Right lobe of liver (tissue), 6 donors: Measurements from ENCODE around the gene PEX6. TPM values are rescaled to one million over a fixed set of nuclear protein-coding genes. Genes with fewer than 3 reads are reported as not detected.
A peak's percentile ranks its signal among the peaks of the same experiment; 100 is the strongest.

Source experiments
- ATAC-seq, 4 donors: fragments of 200-7000 bp; cut with Tn5 transposase; one replicate each; pipeline ENCODE4 v1.9.1; 2020; ENCODE audit warnings: mild to moderate bottlenecking in 4 of 4, moderate library complexity in 4 of 4
- DNase-seq, 3 donors: peaks; one replicate each; pipeline ENCODE4 v3.0.0-alpha.2; 2020
- H3K27ac ChIP-seq, 3 donors: fragments of 200-600 bp; one replicate each; pipeline ENCODE4 v1.8.0; 2022
- H3K27me3 ChIP-seq, 2 donors: fragments of 200-600 bp; one replicate each; pipeline ENCODE4 v1.8.0; 2022
- H3K36me3 ChIP-seq, 4 donors: fragments of 200-600 bp; sonication (generic) in 1 of 4; one replicate each; pipeline versions ENCODE4 v1.5.1 to v1.8.0; 2017 to 2022; ENCODE audit warnings: control low read depth in 1 of 4
- H3K4me1 ChIP-seq, 4 donors: fragments of 200-600 bp; sonication (generic) in 1 of 4; one replicate each; pipeline versions ENCODE4 v1.5.1 to v1.8.0; 2017 to 2022; ENCODE audit warnings: control low read depth in 1 of 4
- H3K4me3 ChIP-seq, 3 donors: fragments of 200-600 bp; one replicate each; pipeline ENCODE4 v1.8.0; 2022
- H3K9me3 ChIP-seq, 4 donors: fragments of 200-600 bp; sonication (generic) in 1 of 4; one replicate each; pipeline versions ENCODE4 v1.5.1 to v1.8.0; 2017 to 2022; ENCODE audit warnings: control low read depth in 1 of 4
- CTCF ChIP-seq, 4 donors: fragments of 200-600 bp in 3 of 4; fragments of 450-650 bp in 1 of 4; IDR thresholded peaks; one replicate each; pipeline versions ENCODE4 v1.5.1 to v1.8.0; 2016 to 2022; ENCODE audit warnings: antibody characterized with exemption in 4 of 4, mild to moderate bottlenecking in 2 of 4
- POLR2A ChIP-seq: fragments of 450-650 bp; IDR thresholded peaks from one replicate; pipeline ENCODE4 v1.6.1; 2017; ENCODE audit warnings: antibody characterized with exemption, mild to moderate bottlenecking
- WGBS: methylation state at CpG from one replicate; pipeline ENCODE4 v1.1.6; 2018; ENCODE audit warnings: low coverage, low lambda C conversion rate; ENCODE audit not compliant: insufficient coverage; ENCODE audit errors: missing lambda C conversion rate; 5-methylcytosine and 5-hydroxymethylcytosine counted together
- intact Hi-C, 2 donors: fragments of 100-400 bp; cut with DNase I; formaldehyde crosslinking; loops; one replicate each; pipeline versions ENCODE4 v1.11.2 to v1.14.1; 2022
- total RNA-seq, 6 experiments: library from RNA; depleted of rRNA in 2 of 6; stranded (reverse); fragments of >200 nt in 2 of 6; fragmentation: NEBNext Ultra II Directional in 3 of 6; extraction: Animal tissue kit (Norgen Biotek cat#: 25700) in 3 of 6; gene quantifications; one replicate each; pipeline versions ENCODE4 v1.1.0 to v1.2.4, GENCODE V29; 2016 to 2023
- donor health status: DM: no; HTN: yes; CAD: no.
- donor health status: DM: no; HTN: no; CAD: no.
- donor health status: DM: no; HTN: no; CAD: no.
- donor health status: DM: no; HTN: yes; CAD: no.
- donor health status: DM: no; HTN: yes; CAD: no.

PEX6 gene
- total RNA-seq, 6 experiments from 2014 or later: 15.7 to 25.9 (median 21.3) TPM

- Histone ChIP-seq H3K36me3 (peaks cover 0 to 24% (median 0%) of the 10 kb centered on the region in 4 donors), H3K9me3 (no peaks in the 10 kb centered on the region), H3K4me1 (peaks cover 0 to 77% (median 33%) of the 10 kb centered on the region in 4 donors), H3K27me3 (no peaks in the 10 kb centered on the region), H3K27ac (peak overlapping the region in 2 of 3 donors; percentile 89), H3K4me3 (no peak overlapping the region)
- intact Hi-C loops: no loop called here
- no peak for TF ChIP-seq CTCF (IDR thresholded peaks at IDR 0.05)
- no peak for TF ChIP-seq POLR2A
- 40% methylated on average over 7 of the region's 11 CpGs for WGBS
- DNase-seq: peak in 1 of 3 donors; percentile 63
- peak in 1 of 4 donors; percentile 10 for ATAC-seq
Measured at GRCh38 chr6:42936398-42936797, 42.6 kb downstream of the PEX6 start.

DNA sequence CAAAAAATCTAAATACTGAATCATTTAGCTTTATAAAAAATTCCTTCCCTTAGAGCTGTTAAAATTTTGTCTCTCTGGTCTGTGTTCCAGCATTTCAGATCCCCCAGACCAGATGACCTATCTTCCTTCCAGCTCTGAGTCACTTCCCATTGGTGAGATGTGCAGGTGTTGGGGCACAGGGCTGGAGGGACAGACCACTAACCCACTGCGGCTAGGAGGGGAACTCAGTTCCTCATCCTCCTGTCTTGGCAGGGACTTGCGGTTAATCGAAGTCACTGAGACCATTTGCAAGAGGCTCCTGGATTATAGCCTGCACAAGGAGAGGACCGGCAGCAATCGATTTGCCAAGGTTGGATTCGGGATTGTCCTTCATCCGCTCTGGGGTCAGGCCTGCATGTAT lies 43.7 kb downstream of the PEX6 start:
- ATAC-seq (no peak), DNase-seq (no peak)
- 69% methylated on average over 3 of the region's 7 CpGs for WGBS
- peaks cover 0 to 77% (median 31%) of the 10 kb centered on the region in 4 donors for H3K4me1 ChIP-seq
- intact Hi-C loops: no loop called here
- H3K4me3 ChIP-seq: no peak overlapping the region
- no peaks in the 10 kb centered on the region for H3K9me3 ChIP-seq
- peaks cover 0 to 24% (median 0%) of the 10 kb centered on the region in 4 donors for H3K36me3 ChIP-seq
- no peaks in the 10 kb centered on the region for H3K27me3 ChIP-seq
- TF ChIP-seq POLR2A (no peak), CTCF (IDR thresholded peaks at IDR 0.05) (no peak)
- H3K27ac ChIP-seq: peak overlapping the region in 1 of 3 donors; percentile 89

DNA sequence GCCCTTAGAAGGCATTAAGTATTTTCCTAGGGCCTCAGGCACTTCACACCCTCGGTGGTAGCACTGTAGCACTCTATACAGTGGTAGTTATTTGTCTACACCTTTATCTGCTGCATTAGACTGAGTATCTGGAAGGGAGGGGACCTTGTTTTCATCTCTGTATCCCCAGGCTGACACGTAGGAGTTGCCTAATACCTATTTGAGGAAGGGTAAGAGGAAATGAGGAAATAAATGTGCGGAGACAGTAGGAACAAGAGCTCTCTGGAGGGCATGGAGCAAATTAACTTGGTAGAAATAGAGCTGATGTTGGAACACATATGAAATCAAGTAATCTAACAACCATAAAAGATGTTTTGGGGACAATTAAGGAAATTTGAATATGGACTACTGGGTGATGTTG lies 45.8 kb downstream of the PEX6 start:
- Histone ChIP-seq H3K9me3 (no peaks in the 10 kb centered on the region), H3K27me3 (no peaks in the 10 kb centered on the region), H3K4me3 (peak overlapping the region in 1 of 3 donors; percentile 7), H3K36me3 (peaks cover 0 to 24% (median 0%) of the 10 kb centered on the region in 4 donors), H3K27ac (no peak overlapping the region), H3K4me1 (peaks cover 0 to 62% (median 23%) of the 10 kb centered on the region in 4 donors)
- ATAC-seq (no peak), DNase-seq (no peak)
- WGBS: 48% methylated on average over 3 of the region's 3 CpGs
- intact Hi-C loops: no loop called here
- no peak for TF ChIP-seq CTCF (IDR thresholded peaks at IDR 0.05)
- no peak for TF ChIP-seq POLR2A

DNA sequence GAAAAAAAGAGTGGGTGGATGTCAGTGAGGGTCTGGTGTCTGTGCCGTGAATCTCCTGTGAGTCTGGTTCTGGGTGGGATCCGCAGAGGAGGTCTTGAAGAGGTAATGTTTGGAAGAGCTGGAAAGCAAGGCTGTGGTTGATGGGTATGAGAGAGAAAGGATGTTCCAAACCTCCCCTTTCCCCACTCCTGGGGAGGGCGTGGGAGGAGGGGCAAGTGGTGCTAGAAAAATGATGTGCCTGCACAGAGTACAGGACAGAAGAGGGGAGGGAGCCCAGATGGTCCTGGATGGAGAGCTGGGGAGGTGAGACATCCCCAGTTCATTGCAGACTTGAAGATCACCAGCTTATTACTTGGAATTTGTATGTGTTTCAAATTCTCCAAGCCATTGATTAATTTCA lies 46.6 kb downstream of the PEX6 start:
- no peaks in the 10 kb centered on the region for H3K27me3 ChIP-seq
- ATAC-seq: no peak
- H3K36me3 ChIP-seq: peaks cover 0 to 19% (median 0%) of the 10 kb centered on the region in 4 donors
- no peaks in the 10 kb centered on the region for H3K9me3 ChIP-seq
- TF ChIP-seq POLR2A: no peak
- TF ChIP-seq CTCF (IDR thresholded peaks at IDR 0.05): no peak
- H3K4me3 ChIP-seq: no peak overlapping the region
- intact Hi-C loops: no loop called here
- peaks cover 0 to 54% (median 17%) of the 10 kb centered on the region in 4 donors for H3K4me1 ChIP-seq
- H3K27ac ChIP-seq: no peak overlapping the region
- 85% methylated on average over 3 of the region's 3 CpGs for WGBS
- no peak for DNase-seq
